GM04504 (cell line): Measurements from ENCODE around the gene PDCD10.

ENCODE experiments used
- DNase-seq: peaks from one replicate; pipeline ENCODE4 v3.0.0-alpha.2; 2012; ENCODE audit warnings: low read depth

The PDCD10 gene

DNA sequence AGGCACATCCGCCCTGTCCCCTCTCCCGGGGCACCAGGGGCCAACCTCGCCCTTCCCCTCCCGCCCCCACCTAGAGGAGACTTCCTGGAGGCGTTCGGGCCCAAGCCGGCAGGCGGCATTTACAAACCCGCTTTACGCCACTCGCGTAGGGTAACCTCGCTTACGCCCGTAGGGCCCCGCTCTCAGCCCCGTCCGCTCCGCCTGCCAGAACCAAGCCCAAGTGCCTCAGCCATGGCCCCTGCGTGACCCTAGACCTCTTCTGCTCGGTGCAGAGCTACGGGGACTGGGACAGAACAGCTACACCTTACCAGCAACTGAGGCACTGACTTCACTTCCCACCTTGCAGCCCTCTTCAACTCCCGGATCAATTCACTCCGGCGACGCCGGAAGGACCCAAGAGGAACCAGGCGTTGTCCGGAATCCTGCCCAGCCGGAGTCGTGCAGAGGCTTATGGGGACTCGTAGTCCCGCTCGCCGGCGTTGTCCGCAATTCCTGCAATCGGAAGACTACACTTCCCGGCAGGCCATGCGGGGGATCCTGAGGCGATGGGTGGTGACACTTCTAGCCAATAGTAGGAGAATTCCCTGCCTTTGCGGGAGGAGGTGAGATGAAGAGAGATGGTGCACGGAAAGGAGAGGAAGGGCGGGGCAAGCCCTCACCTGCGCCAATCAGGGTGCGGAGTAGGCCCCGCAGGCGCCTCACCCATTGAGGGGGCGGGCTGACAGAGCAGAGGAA is at the start of gene PDCD10:
PDCD10 (minus strand) TSS at position 395 of the 735 bp plus-strand sequence. CDS start 14,735 bp downstream, outside the sequence.
- peak; percentile 96 for DNase-seq

DNA sequence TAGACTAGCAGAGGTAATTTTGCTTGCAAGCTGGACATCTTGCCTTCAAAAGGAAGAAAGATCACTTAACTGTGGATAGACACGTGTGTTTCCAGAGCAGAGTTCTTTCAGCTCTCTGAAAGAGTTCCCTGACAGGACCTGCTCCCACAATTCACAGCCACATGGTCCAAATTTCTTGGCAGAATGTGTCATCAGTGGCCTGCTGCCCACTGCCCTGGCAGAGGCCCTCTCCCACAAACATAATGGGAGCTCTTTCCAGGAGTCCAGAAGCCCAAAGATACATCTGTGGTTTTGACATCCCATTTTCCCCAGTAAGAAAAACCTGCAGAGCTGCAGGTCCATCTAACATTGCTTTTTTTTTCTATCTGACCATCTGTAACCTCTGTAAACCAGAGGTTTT is 49.1 kb upstream of the PDCD10 start:
- DNase-seq, result no peak

DNA sequence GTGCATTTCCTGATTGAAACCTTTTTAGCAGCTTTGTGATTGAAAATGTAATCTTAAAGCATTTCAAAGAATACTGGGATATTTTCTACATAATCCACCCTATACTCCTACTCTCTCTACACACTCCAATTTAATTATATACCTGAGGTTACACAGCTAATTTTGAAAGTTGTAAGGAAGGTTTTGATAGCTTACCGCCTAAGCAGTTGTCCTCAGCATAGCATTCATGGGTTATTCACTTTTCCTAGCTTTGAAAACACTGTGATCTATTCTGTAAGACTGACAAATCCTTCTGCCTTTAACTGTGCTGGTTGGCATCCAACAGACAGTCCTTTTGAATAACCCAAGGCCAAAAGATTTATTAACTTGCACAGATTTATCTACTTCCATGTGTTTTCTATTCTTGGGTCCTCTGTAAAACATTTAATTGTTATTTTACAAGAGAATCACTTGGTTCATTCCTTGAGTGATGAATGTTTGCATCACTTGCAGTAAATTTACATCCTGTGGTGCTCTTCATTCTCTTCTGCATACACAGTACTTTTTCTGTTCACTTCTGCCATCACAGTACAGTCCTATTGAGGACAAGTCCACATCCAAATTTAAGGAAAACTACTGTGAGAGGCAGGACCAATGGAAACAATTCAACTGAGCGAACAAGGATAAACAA is 45.7 kb upstream of the PDCD10 start:
- no peak for DNase-seq

DNA sequence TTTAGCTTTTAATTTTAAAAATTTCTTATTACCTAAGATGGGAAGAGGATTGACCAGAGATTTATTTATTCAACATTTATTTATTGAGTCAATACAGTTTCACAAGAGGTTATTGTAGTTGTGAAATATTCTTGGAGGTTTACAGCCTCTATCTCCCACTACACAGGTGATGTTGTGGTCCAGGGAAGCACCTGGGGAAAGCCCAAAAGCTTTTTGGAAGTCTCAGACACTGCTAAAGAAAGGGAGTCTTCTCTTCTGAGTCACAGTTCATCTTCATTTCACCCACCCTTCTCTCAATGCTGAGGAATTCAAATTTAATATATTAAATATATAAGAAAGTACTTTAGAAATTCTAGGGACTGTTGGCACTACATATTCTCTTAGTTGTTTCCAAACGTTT is 42.7 kb upstream of the PDCD10 start:
- DNase-seq, result no peak

DNA sequence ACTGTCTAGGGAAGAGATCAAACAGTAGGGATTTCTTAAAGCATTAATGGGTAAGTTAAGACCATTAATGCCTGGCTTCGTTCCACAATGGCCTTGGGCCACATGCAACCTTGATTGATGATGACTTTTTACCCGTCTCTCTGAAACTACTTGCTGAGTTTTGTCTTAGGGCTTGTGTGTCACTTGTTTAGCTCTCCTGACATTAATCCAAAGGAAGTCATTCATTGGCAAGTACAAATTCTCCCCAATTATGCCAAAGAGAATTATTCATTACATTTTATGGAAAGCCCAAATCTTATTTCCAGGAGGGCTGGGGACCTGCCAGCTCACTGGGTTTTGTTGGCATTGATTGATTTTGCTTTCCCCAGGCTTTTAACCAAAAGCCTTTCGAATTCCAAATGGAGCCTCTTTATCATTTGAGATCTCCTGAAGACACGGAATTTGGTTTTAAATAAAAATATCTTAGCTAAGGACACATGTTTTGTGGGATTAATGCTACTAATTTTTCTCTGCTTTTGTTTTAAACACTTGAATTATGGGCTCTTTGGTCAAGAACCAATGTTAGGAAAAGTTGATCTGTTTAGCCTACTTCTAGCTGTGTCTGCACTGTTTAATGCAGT is 41.5 kb upstream of the PDCD10 start:
- DNase-seq, result no peak

DNA sequence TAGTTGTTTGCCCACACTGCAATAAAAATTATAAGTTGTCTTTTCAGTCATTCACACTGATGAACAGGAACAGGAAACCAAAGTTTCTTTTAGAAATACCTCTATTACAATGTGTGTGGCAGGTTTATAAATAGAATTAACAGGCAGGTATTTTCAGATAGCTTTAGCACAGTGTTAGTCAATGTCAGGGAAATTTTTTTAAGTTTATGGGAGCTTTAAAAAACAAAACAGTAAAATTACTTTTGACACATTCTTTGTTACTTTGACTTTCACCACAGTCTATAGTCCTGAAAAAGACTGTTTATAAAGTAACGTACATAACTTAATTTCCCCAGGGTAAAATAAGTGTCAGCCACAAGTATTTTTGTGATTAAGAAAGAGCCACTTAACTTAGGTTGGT is 38.9 kb upstream of the PDCD10 start:
- DNase-seq, result no peak

DNA sequence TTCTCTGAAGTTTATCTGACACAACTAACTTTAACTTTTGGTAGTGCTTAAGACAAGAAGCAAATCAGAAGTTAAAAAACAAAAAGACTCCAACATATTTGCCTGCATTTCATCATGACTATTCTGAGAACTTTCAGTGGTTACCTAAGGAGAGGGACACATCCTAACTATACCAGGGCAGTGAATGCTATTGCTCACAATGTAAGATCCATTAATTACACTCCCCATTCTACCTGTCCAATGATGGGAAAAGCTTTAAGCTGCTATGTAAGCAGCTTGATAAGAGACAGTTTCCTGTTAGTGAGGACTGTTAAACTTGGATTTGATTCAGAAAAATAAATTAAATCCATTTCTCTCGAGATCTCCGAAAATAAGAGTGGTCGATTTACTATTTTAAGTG is 38.3 kb upstream of the PDCD10 start:
- no peak for DNase-seq

DNA sequence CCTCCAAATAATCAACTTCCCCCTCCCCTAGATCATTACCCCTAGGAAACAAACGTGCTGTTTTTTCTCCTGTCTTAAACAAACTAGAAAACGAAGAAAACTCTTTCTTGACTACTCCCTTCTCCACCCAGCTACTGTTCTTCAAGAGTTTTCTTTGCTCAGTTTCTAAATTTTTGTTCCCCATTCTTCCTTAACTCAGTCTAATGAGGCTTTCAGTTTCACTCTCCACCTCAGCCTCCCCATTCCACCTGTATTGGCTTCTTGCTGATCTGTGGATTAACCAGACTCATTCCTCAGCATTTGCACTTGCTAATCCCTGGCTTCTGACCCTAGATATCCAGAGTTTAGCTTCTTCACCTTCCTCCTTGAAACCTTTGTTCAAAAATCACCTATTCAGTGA is 27.6 kb upstream of the PDCD10 start:
- DNase-seq, result no peak

DNA sequence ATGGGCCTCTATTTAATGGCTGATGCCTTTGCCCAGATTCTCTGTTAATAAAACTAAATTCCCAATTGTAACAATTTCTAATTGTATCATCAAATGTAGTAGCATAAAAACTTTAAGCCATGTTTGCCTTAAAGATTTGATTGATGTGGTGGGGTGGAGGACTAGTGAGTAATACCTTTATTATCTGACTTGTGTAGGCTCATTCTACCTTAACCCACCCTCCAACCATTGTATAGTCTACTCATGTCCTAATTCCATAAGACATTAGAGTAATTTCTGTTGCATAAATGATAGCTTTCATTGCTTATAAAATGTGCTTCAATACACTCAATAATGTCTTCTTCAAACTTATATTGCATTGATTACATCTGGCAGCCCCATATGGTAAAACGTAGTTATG is 26.6 kb upstream of the PDCD10 start:
- DNase-seq, result no peak

DNA sequence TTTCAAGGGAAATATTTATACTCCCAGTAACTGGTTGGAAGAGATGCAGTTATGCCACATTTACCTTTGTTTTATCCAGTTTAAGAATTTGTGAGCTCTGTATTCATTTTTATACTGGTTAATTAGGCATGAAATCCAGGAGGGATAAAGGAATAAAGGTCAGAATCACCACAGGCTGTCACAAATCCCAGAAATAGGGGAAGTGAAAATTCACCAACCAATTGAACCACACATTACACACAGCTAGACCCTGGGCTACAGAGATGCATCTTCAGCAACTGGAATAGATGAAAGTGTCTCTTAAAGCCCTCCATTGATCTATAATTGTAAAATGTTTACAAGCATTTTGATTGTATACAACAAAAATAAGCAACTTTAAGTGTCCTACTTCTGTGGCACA is 19.4 kb upstream of the PDCD10 start:
- no peak for DNase-seq

DNA sequence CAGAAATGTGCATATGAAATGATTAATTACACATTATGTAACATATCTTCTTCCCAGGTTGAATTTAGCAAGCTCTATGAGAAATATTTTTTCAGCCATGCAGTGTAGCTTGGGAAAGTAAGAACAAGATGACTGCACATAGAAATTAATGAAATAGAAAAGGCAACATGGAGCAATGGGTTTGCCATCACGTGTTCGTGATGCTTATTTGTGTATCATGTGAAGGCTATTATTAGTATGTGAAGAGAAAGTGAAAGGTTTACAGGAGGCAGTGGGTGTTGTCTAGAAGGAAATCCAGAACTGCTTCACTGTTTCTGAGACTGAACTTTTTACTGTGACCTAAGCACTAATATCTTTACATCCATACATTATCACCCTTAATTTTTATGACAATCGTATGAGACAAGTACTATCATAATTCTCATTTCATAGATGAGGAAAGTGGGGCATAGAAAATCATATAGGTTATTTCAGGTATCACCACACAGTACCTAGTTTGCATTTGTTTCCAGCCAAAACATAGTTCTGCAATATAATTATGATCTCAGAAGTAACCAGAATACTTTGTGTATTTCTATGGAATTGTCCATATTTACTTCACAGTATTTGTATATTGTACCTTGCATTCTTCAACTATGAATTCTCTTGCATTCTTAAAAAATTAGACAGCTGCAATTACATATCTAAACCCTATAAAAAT is 15.7 kb upstream of the PDCD10 start:
- no peak for DNase-seq

DNA sequence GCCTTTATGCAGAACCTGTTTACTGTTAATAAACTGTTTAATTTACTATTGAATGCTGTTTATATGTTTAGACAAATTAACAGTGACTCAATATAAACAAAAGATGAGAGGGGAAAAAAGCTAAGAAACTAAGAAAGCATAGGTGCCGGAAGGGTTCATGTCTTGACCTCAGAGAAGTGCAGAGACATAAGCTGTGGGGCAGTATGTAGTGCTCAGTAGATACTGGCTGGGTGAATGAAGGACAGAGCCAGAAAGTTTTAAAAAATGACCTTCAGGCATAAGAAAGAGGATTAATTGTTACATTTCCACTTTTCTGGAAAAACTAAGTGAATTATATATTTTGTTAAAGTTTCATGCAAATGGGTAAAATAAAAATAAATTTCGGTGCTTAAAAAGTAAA is 15.0 kb upstream of the PDCD10 start:
- DNase-seq, result no peak

DNA sequence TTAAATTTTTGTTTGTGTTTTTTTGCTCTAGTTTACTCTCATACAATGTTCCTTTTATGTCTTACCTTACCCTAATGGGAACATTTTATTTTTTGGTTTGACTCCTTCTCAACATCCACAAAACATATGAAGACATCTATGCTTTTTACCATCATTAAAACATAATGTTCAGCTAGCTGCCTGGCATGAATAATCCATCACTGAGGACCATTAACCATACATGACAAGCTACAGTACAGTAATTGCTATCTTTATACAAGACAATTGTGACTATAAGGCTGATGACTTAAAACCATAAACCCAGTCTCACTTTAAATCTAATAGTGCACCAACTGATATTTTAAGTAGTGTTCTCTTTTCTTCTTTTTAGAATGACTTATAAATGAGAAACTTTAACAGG is 14.5 kb upstream of the PDCD10 start:
- DNase-seq, result no peak

DNA sequence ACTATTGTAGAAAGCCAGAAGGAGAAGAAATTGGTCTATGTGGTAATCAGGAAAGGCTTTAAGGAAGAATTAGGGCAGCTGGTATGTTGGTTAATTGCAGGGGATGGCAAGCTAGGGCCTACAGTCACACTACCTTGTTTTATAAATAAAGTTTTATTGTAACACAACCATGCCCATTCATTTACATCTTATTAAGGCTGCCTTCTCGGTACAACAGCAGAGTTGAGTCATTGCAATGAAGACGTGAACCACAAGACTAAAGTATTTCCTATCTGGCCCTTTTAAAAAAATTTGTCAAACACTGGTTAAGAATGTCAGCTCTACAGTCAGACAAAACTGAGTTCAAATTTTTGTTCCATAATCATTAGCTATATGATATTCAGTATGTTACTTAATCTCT is 9.1 kb upstream of the PDCD10 start:
- no peak for DNase-seq

DNA sequence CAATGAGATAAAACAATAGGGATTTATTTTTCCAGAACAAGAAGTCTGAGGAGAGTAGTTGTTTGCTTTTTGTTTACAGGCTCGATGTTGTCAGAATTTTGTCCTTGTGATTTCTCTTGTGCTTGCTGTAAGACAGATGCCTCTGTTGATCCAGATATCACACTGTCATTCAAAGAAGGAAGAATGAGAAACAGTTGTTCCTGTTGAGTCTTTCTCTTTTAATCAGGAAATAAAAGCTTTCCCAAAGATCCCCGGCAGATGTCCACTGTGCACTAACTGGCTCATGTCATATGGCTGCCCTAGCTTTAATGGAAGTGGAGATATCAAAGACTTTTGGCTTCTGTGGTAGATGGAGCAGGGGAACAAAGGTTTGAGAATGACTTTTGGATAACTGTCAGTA is 7.6 kb upstream of the PDCD10 start:
- no peak for DNase-seq

DNA sequence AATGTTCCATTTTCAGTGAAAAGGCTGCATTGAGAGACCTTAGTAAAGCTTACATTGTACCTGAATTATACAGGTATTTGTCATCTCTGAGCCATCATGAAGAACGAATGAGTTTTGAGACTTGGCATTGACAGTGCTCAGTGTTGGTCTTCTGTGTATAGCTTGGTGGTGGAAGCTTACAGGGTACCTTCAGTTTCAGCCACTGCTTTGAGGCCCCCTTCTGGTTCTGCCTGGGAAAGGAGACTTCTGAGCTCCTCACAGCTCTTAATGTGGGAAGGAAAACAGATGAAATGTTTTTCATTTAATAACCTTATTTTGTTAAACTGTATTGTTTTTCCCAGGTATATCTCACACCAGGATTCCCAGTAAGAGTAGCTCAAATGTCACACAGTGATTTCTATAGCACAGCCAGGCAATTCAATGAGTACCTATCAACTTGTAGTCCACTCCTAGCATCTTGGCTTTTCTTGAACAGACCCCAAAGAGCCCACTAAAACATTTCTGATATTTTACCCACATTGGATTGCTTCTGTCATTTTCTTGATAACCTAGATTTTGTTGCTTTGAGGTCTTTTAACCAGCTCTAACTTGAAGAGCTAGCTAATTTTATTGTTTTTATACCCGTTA is 6.4 kb upstream of the PDCD10 start:
- no peak for DNase-seq

DNA sequence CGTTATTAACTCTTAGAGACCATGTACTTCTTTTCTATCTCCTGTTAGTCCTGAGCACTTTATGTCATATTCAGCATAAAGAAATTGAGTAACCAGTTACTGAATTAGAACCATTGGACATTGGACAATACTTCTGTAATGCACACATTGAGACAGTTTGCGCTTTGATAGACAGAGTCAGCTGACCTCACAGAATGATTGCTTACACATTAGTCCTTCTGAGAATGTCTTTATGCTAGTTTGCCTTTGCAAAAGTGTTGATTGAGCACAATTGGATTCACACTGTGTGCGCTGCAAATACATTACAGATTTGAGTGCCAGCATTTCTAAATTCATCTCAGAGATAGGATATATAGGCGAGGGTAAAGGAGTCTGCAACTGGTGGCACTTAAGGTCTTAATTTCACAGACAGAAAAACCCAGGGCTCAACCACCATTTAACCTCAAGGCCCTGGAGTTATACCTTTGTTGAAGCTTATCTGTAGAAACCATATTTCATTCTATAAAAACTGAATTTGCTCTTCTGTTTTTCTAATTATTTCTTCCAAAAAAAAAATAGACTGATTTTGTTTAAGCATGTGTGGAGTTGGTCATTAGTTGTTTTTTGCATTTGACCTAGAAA is 4.6 kb upstream of the PDCD10 start:
- DNase-seq, result no peak

DNA sequence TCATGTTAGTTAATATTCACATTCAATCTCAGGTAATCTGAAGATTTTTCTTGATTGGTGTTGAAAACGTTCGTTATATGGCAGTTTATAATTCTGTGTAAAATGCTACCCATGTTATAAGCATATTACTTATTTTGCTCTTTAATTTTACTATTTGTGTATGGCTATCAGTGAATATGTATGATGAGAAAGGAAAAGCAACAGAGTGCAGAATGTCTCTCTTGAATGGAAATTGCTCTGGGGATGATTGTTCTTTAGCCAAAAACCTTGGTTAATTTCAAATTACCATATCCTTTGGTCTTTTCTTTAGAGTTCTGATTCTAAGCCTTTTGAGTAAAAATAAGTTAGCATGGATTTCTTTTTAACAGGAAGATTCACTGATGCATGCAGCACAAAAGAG is 3.3 kb upstream of the PDCD10 start:
- no peak for DNase-seq

DNA sequence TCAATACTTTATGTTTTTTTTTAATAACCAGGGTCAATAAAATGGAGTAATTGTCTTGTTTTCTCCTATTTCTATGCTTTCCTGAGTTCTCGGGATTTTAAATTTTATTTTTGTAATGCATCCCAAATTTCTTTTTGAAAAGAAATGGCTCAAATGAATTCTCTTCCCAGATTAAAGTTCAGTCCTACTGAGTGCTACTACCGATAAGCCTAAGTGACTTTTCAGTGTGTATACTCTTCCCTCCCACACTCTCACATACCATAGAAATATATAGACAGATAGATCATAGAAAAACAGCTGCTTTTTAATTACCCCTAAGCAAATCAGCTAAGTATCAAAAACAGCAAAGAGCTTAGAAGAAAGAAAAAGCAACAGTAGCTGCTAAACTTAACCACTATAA is 2.3 kb upstream of the PDCD10 start:
- DNase-seq, result no peak

DNA sequence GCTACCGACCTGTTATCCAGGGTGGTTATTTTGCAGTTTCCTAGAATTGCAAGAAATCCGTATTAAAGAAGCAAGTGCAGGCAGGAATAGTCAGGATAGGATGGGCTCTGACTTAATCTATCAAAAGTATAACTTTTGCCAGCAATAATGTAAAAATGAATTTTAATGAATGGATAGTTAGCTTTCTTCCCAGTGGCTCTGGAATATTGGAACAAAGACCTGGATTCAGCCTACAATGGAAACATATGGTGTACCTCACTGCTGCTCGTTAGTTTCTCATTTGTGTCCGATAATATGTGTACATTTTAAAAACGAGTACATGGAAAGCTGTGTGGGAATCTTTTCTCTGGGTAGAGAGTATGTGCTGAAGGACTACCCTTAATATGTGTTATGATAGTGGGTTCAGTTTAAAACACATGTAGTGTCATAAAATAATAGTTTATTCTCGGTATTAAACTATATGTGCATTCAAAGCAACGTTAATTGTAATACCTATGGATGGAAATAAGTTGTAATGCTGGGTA is 1.6 kb upstream of the PDCD10 start:
- DNase-seq, result no peak

DNA sequence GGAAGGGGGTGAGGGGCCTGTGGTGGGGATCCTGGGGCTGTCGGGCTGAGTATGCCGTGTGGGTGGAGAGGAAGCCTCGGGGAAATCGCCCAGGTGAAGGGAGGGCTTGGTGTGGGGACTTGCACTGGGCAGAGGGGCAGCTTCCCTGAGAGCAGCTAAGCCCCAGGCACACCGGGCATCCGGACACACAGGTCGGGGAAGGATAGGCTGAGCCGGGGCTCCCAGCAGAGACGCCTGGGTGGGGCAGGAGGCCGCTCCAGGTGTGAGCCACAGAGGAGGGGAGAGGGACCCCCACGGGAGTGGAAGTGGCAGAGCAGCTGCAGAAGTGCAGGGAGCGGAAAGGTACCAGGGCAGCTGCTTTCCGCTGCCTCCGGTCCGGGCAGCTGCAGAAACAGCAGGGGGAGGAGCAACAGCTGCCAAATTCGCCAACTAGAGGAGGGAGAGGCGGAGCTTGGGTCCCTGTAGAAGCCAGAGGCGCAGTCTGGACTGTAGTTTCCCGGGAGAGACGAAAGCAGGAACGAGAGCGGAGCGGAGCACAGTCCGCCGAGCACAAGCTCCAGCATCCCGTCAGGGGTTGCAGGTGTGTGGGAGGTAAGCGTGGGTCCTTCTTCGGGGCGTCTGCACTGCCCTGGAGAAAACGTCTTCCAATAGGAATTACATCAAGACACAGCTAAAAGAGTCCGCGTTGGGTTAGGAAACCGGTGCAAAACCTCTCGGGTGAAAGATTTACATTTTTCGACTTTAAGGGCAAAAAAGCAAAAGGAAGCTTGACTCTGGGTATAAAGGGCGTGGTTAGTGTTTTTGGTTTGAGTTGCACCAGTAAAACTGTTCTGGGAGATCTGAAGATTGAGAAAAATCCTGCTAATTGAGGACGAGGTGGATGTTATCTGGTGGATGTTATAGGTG is 794 bp upstream of the PDCD10 start, which contains the start of gene SERPINI1:
SERPINI1 (plus strand) TSS at position 489 of the 906 bp plus-strand sequence. CDS start 53,408 bp downstream, outside the sequence.
- DNase-seq, result peak; percentile 71
